Neural cell (in vitro differentiated cells): ENCODE data around the gene SRP9. TPM values are rescaled to one million over a fixed set of nuclear protein-coding genes. Genes with fewer than 3 reads are reported as not detected.

Experiments
- H2AFZ ChIP-seq: fragments of 200-600, 300-800 bp; sonication (generic), shearing (Covaris generic); 2 replicates; pipeline ENCODE4 v1.6.0; 2014; ENCODE audit warnings: low read depth, mild to moderate bottlenecking, antibody characterized with exemption, low read length, moderate library complexity
- H3F3A ChIP-seq: fragments of 200-600 bp; shearing (Covaris generic); 2 replicates; pipeline ENCODE4 v1.6.1; 2016; ENCODE audit warnings: mild to moderate bottlenecking, moderate library complexity, mixed read lengths, antibody characterized with exemption, low read length; ENCODE audit not compliant: insufficient read depth, poor library complexity, severe bottlenecking
- H3K27ac ChIP-seq: fragments of 200-600, 300-800 bp; sonication (generic), shearing (Covaris generic); 2 replicates; pipeline ENCODE4 v1.5.1; 2014; ENCODE audit warnings: mild to moderate bottlenecking, low read length, moderate library complexity
- H3K27me3 ChIP-seq: fragments of 300-800, 200-600 bp; sonication (generic), shearing (Covaris generic); 2 replicates; pipeline ENCODE4 v1.6.0; 2014; ENCODE audit warnings: mild to moderate bottlenecking, low read depth, low read length, moderate library complexity; ENCODE audit not compliant: insufficient read depth
- H3K36me3 ChIP-seq: fragments of 300-800, 200-600 bp; sonication (generic), shearing (Covaris generic); 2 replicates; pipeline ENCODE4 v1.5.1; 2014; ENCODE audit warnings: mild to moderate bottlenecking, antibody characterized with exemption, low read length, moderate library complexity; ENCODE audit not compliant: insufficient read depth
- H3K4me2 ChIP-seq: fragments of 300-800, 200-600 bp; sonication (generic), shearing (Covaris generic); 2 replicates; pipeline ENCODE4 v1.6.0; 2014; ENCODE audit warnings: mild to moderate bottlenecking, low read length
- H3K4me3 ChIP-seq: fragments of 300-800, 200-600 bp; sonication (generic), shearing (Covaris generic); 2 replicates; pipeline ENCODE4 v1.5.1; 2014; ENCODE audit warnings: mild to moderate bottlenecking, low read length, moderate library complexity
- H3K79me2 ChIP-seq: fragments of 200-600 bp; shearing (Covaris generic); replicated peaks from 2 replicates; pipeline ENCODE4 v1.6.0; 2014; ENCODE audit warnings: mild to moderate bottlenecking, low read length, moderate library complexity; ENCODE audit not compliant: insufficient read depth
- H3K9ac ChIP-seq: fragments of 300-800, 200-600 bp; sonication (generic), shearing (Covaris generic); 2 replicates; pipeline ENCODE4 v1.6.1; 2016; ENCODE audit warnings: mild to moderate bottlenecking, low read length, mixed read lengths
- H3K9me2 ChIP-seq: fragments of 200-600 bp; shearing (Covaris generic); 2 replicates; pipeline ENCODE4 v1.6.1; 2016; ENCODE audit warnings: mild to moderate bottlenecking, low read length, mixed read lengths; ENCODE audit not compliant: insufficient read depth
- H3K9me3 ChIP-seq: fragments of 200-600, 300-800 bp; sonication (generic), shearing (Covaris generic); 2 replicates; pipeline ENCODE4 v1.6.1; 2016; ENCODE audit warnings: mild to moderate bottlenecking, mixed run types, low read length, moderate library complexity, mixed read lengths
- H4K20me1 ChIP-seq: fragments of 200-600 bp; shearing (Covaris generic); 2 replicates; pipeline ENCODE4 v1.6.1; 2016; ENCODE audit warnings: mild to moderate bottlenecking, mixed run types; ENCODE audit not compliant: insufficient read depth
- CTCF ChIP-seq: fragments of 450-650 bp; IDR thresholded peaks from 2 replicates; pipeline ENCODE4 v1.5.1; 2014; ENCODE audit warnings: antibody characterized with exemption, mild to moderate bottlenecking, moderate library complexity; ENCODE audit not compliant: poor library complexity, severe bottlenecking
- EP300 ChIP-seq: fragments of 450-650 bp; conservative IDR thresholded peaks from 2 replicates; pipeline ENCODE4 v1.6.1; 2014; ENCODE audit warnings: antibody characterized with exemption, mild to moderate bottlenecking, moderate library complexity; ENCODE audit not compliant: poor library complexity, severe bottlenecking
- EZH2 ChIP-seq: fragments of 200-600, 300-800 bp; shearing (Covaris generic), sonication (generic); IDR thresholded peaks from 2 replicates; pipeline ENCODE4 v1.6.1; 2014; ENCODE audit warnings: antibody characterized with exemption, low read length, borderline replicate concordance, mild to moderate bottlenecking; ENCODE audit not compliant: insufficient read depth, poor library complexity, severe bottlenecking
- MXI1 ChIP-seq: fragments of 450-650 bp; conservative IDR thresholded peaks from 2 replicates; pipeline ENCODE4 v1.6.1; 2014; ENCODE audit warnings: antibody characterized with exemption, mild to moderate bottlenecking; ENCODE audit not compliant: poor library complexity, severe bottlenecking
- POLR2AphosphoS5 ChIP-seq: IDR thresholded peaks from 2 replicates; pipeline ENCODE4 v1.6.1; 2012
- RAD21 ChIP-seq: fragments of 450-650 bp; conservative IDR thresholded peaks from 2 replicates; pipeline ENCODE4 v1.6.1; 2014; ENCODE audit warnings: antibody characterized with exemption, mild to moderate bottlenecking, moderate library complexity
- REST ChIP-seq: IDR thresholded peaks from 2 replicates; pipeline ENCODE4 v1.6.1; 2012; ENCODE audit warnings: borderline replicate concordance
- SMC3 ChIP-seq: fragments of 450-650 bp; conservative IDR thresholded peaks from 2 replicates; pipeline ENCODE4 v1.6.1; 2014; ENCODE audit warnings: antibody characterized with exemption, mild to moderate bottlenecking, moderate library complexity; ENCODE audit not compliant: poor library complexity
- TAF1 ChIP-seq: IDR thresholded peaks from 2 replicates; pipeline ENCODE4 v1.6.1; 2012; ENCODE audit warnings: low read depth
- polyA plus RNA-seq: library from polyadenylated mRNA; depleted of rRNA; stranded (reverse); fragments of >200 nt; gene quantifications from 2 replicates; pipeline ENCODE4 v1.2.3, GENCODE V29; 2014

SRP9 gene
- polyA plus RNA-seq, 1 donor from 2014 or later = 1,838 TPM

- TF ChIP-seq CTCF = no peak
- no peak for TF ChIP-seq POLR2AphosphoS5
- TF ChIP-seq TAF1 = no peak
- no peak for TF ChIP-seq SMC3
- TF ChIP-seq MXI1 = no peak
- TF ChIP-seq RAD21 = no peak
- no peak for TF ChIP-seq REST
- no peak for TF ChIP-seq EP300
- no peak for TF ChIP-seq EZH2
- no peaks in the 10 kb centered on the region for H3F3A ChIP-seq
- H4K20me1 ChIP-seq = no peaks in the 10 kb centered on the region
- H3K27ac ChIP-seq = no peak overlapping the region
- no peaks in the 10 kb centered on the region for H3K9me2 ChIP-seq
- H3K36me3 ChIP-seq = no peaks in the 10 kb centered on the region
- no peak overlapping the region for H3K4me2 ChIP-seq
- H3K27me3 ChIP-seq = no peaks in the 10 kb centered on the region
- no peaks in the 10 kb centered on the region for H3K79me2 ChIP-seq
- H3K4me3 ChIP-seq = no peak overlapping the region
- no peak overlapping the region for H3K9ac ChIP-seq
- no peaks in the 10 kb centered on the region for H3K9me3 ChIP-seq
- H2AFZ ChIP-seq = no peak overlapping the region
These were observed 9.7 kb upstream of the SRP9 start for GRCh38 chr1:225767634-225768540.

- Histone ChIP-seq H3F3A (no peaks in the 10 kb centered on the region), H3K79me2 (no peaks in the 10 kb centered on the region), H3K4me3 (no peak overlapping the region), H3K9me3 (no peaks in the 10 kb centered on the region), H3K4me2 (no peak overlapping the region), H3K36me3 (no peaks in the 10 kb centered on the region), H4K20me1 (no peaks in the 10 kb centered on the region), H3K9me2 (no peaks in the 10 kb centered on the region), H3K27ac (no peak overlapping the region), H3K27me3 (no peaks in the 10 kb centered on the region), H2AFZ (no peak overlapping the region), H3K9ac (no peak overlapping the region)
- TF ChIP-seq EP300 (no peak), CTCF (no peak), RAD21 (no peak), SMC3 (no peak), POLR2AphosphoS5 (no peak), EZH2 (no peak), REST (no peak), TAF1 (no peak)
These were observed 8.8 kb upstream of the SRP9 start for GRCh38 chr1:225768662-225769426.
